GM23338 (cell line): Measurements from ENCODE around the gene MAN1C1. TPM values are rescaled to one million over a fixed set of nuclear protein-coding genes. Genes with fewer than 3 reads are reported as not detected.

Experiments
- ATAC-seq: fragments of 200-7000 bp; cut with Tn5 transposase; 3 replicates; pipeline ENCODE4 v1.9.1; 2020
- DNase-seq: peaks from one replicate; pipeline ENCODE4 v3.0.0-alpha.2; 2015; ENCODE audit warnings: low spot score
- H2AFZ ChIP-seq: fragments of 200-600 bp; sonication (generic); 2 replicates; pipeline ENCODE4 v1.8.0; 2016; ENCODE audit warnings: antibody characterized with exemption, mild to moderate bottlenecking, moderate library complexity
- H3F3A ChIP-seq: fragments of 200-600 bp; sonication (generic); replicated peaks from 2 replicates; pipeline ENCODE4 v1.8.0; 2017; ENCODE audit warnings: antibody characterized with exemption, mixed run types, low read depth
- H3K27ac ChIP-seq: fragments of 200-600 bp; sonication (generic); 2 replicates; pipeline ENCODE4 v1.6.1; 2016; ENCODE audit warnings: low read depth
- H3K27me3 ChIP-seq: fragments of 200-600 bp; sonication (generic); 2 replicates; pipeline ENCODE4 v1.8.0; 2016; ENCODE audit warnings: mild to moderate bottlenecking, mixed run types, moderate library complexity; ENCODE audit not compliant: insufficient read depth
- H3K36me3 ChIP-seq: fragments of 200-600 bp; sonication (generic); 2 replicates; pipeline ENCODE4 v1.8.0; 2016; ENCODE audit warnings: mild to moderate bottlenecking; ENCODE audit not compliant: insufficient read depth
- H3K4me1 ChIP-seq: fragments of 200-600 bp; sonication (generic); 2 replicates; pipeline ENCODE4 v1.8.0; 2016; ENCODE audit warnings: mild to moderate bottlenecking, moderate library complexity; ENCODE audit not compliant: insufficient read depth
- H3K4me2 ChIP-seq: fragments of 200-600 bp; sonication (generic); 2 replicates; pipeline ENCODE4 v1.7.1; 2017; ENCODE audit warnings: mixed run types
- H3K4me3 ChIP-seq: fragments of 200-600 bp; sonication (generic); 2 replicates; pipeline ENCODE4 v1.6.1; 2016; ENCODE audit warnings: mixed run types
- H3K79me2 ChIP-seq: fragments of 200-600 bp; sonication (generic); replicated peaks from 2 replicates; pipeline ENCODE4 v1.8.0; 2017; ENCODE audit warnings: mild to moderate bottlenecking; ENCODE audit not compliant: insufficient read depth
- H3K9me2 ChIP-seq: fragments of 200-600 bp; sonication (generic); 2 replicates; pipeline ENCODE4 v1.8.0; 2017; ENCODE audit not compliant: insufficient read depth
- H4K20me1 ChIP-seq: fragments of 200-600 bp; sonication (generic); replicated peaks from 2 replicates; pipeline ENCODE4 v1.8.0; 2017; ENCODE audit warnings: mild to moderate bottlenecking; ENCODE audit not compliant: insufficient read depth
- H3K27ac Mint-ChIP-seq: 2 replicates; pipeline ENCODE4 v1.8.0; 2020; ENCODE audit warnings: inconsistent platforms, mild to moderate bottlenecking, moderate library complexity, mixed read lengths
- H3K27me3 Mint-ChIP-seq: 3 replicates; pipeline ENCODE4 v1.8.0; 2022; ENCODE audit warnings: low read depth, mild to moderate bottlenecking, moderate library complexity, mixed read lengths, inconsistent platforms; ENCODE audit not compliant: insufficient read depth, poor library complexity
- H3K36me3 Mint-ChIP-seq: 3 replicates; pipeline ENCODE4 v1.8.0; 2021; ENCODE audit warnings: low read depth, mild to moderate bottlenecking, inconsistent platforms, moderate library complexity, mixed read lengths
- H3K4me1 Mint-ChIP-seq: 3 replicates; pipeline ENCODE4 v1.8.0; 2020; ENCODE audit warnings: mild to moderate bottlenecking, inconsistent platforms, mixed read lengths
- H3K4me3 Mint-ChIP-seq: 3 replicates; pipeline ENCODE4 v1.8.0; 2021; ENCODE audit warnings: moderate library complexity, mild to moderate bottlenecking, inconsistent platforms, mixed read lengths
- H3K9me3 Mint-ChIP-seq: 3 replicates; pipeline ENCODE4 v1.8.0; 2020; ENCODE audit warnings: moderate library complexity, mild to moderate bottlenecking, inconsistent platforms, mixed read lengths
- CREB1 ChIP-seq: fragments of 250-450 bp; sonication (Bioruptor Pico); IDR thresholded peaks from 2 replicates; pipeline ENCODE4 v1.5.0; 2020; ENCODE audit warnings: low read depth, mild to moderate bottlenecking, moderate library complexity
- EZH2 ChIP-seq: fragments of 200-600 bp; sonication (generic); IDR thresholded peaks from one replicate; pipeline ENCODE4 v1.8.0; 2017; ENCODE audit warnings: antibody characterized with exemption, mild to moderate bottlenecking, low read depth; ENCODE audit not compliant: unreplicated experiment
- EZH2phosphoT487 ChIP-seq: fragments of 200-600 bp; sonication (generic); IDR thresholded peaks from one replicate; pipeline ENCODE4 v1.8.1; 2018; ENCODE audit warnings: antibody characterized with exemption; ENCODE audit not compliant: unreplicated experiment
- JUNB ChIP-seq: IDR thresholded peaks from one replicate; pipeline ENCODE4 v1.6.1; 2016; ENCODE audit warnings: antibody characterized with exemption; ENCODE audit not compliant: unreplicated experiment
- NANOG ChIP-seq: IDR thresholded peaks from 2 replicates; pipeline ENCODE4 v1.6.1; 2016; ENCODE audit warnings: antibody characterized with exemption, borderline replicate concordance
- POLR2AphosphoS5 ChIP-seq: IDR thresholded peaks from 2 replicates; pipeline ENCODE4 v1.6.1; 2016; ENCODE audit warnings: antibody characterized with exemption, low read depth
- STAT1 ChIP-seq: IDR thresholded peaks from one replicate; pipeline ENCODE4 v1.6.1; 2016; ENCODE audit warnings: antibody characterized with exemption; ENCODE audit not compliant: unreplicated experiment
- ZNF114 ChIP-seq: fragments of 250-450 bp; sonication (Bioruptor Pico); IDR thresholded peaks from 2 replicates; pipeline ENCODE4 v1.5.0; 2020; ENCODE audit warnings: mild to moderate bottlenecking, moderate library complexity
- ZNF331 ChIP-seq: fragments of 250-450 bp; sonication (Bioruptor Pico); IDR thresholded peaks from 2 replicates; pipeline ENCODE4 v1.5.0; 2020; ENCODE audit warnings: low read depth, mild to moderate bottlenecking, moderate library complexity
- polyA plus RNA-seq: library from polyadenylated mRNA; unstranded; fragments of >200 nt; fragmentation: Nextera tagmentation; extraction: Ambion mirVana; gene quantifications from 2 replicates; pipeline ENCODE4 v1.2.1, GENCODE V29; 2016
- total RNA-seq: library from RNA; depleted of rRNA; stranded (reverse); fragments of >200 nt; shearing (Covaris generic); gene quantifications from 2 replicates; pipeline ENCODE4 v1.2.3, GENCODE V29; 2014
- TF ChIP-seq, protein P1 (sequence below): fragments of 250-450 bp; sonication (Bioruptor Pico); IDR thresholded peaks from 2 replicates; pipeline ENCODE4 v1.5.0; 2020; ENCODE audit warnings: mild to moderate bottlenecking, moderate library complexity
- TF ChIP-seq, protein P2 (sequence below), 2 experiments: fragments of 200-600 bp in 1 of 2; sonication (generic) in 1 of 2; conservative IDR thresholded peaks; 2 replicates each; pipeline versions ENCODE4 v1.5.1 to v1.6.1; 2016 to 2017; ENCODE audit warnings: antibody characterized with exemption in 2 of 2, low read depth in 2 of 2, mild to moderate bottlenecking in 2 of 2, moderate library complexity in 1 of 2
- TF ChIP-seq, protein P3 (sequence below): IDR thresholded peaks from one replicate; pipeline ENCODE4 v1.6.1; 2018; ENCODE audit warnings: antibody characterized with exemption; ENCODE audit not compliant: unreplicated experiment
- TF ChIP-seq, protein P4 (sequence below): IDR thresholded peaks from 2 replicates; pipeline ENCODE4 v1.6.1; 2016; ENCODE audit warnings: antibody characterized with exemption

The MAN1C1 gene
- total and polyA plus RNA-seq, 2 experiments from 2014 or later: 5.4 to 13.6 TPM

DNA sequence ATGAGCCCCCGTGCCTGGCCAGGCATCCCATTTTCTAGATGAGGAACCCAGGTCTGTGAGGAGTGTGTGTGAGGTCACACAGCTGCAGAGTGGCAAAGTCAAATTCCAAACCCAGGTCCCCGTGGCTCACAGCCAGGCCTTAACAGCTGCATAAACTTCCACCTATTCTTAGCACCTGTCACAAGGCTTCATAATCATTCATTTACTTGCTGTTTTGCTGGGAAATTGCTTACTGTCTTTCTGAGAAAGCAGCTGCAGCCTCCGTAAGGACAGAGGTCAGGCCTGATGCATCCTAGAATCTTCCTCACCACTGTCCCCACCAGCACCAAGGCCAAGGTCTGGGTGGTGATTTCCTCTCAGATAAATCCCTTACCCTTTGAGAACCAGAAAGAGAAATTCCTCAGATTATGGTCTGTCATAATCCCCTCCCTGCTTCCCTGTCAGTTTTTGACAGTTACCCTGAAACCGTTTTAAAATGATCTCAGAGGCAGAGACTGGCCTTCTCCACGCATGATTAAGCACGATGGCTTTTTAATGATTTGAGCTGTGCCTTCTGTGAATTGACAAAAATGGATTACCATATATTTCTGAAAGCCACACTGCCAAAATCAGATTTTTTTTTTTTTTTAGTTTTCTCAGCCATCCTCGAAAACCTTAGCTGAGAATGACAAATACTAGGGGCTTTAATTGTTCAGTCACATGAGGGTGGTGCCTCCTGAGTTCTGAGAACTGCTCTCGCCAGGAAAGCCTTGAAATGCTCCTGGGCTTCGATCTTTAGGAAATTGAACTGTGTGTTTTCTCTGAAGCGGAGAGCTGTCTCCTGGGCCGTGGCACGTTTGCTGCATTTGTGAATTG lies 113.4 kb downstream of the MAN1C1 start:
- TF ChIP-seq ZNF114 (no peak), CREB1 (CRISPR knock-in tag) (no peak), STAT1 (no peak), EZH2phosphoT487 (no peak), EZH2 (no peak), JUNB (no peak), NANOG (no peak), POLR2AphosphoS5 (no peak), ZNF331 (CRISPR knock-in tag) (no peak)
- TF ChIP-seq, protein P1, sequence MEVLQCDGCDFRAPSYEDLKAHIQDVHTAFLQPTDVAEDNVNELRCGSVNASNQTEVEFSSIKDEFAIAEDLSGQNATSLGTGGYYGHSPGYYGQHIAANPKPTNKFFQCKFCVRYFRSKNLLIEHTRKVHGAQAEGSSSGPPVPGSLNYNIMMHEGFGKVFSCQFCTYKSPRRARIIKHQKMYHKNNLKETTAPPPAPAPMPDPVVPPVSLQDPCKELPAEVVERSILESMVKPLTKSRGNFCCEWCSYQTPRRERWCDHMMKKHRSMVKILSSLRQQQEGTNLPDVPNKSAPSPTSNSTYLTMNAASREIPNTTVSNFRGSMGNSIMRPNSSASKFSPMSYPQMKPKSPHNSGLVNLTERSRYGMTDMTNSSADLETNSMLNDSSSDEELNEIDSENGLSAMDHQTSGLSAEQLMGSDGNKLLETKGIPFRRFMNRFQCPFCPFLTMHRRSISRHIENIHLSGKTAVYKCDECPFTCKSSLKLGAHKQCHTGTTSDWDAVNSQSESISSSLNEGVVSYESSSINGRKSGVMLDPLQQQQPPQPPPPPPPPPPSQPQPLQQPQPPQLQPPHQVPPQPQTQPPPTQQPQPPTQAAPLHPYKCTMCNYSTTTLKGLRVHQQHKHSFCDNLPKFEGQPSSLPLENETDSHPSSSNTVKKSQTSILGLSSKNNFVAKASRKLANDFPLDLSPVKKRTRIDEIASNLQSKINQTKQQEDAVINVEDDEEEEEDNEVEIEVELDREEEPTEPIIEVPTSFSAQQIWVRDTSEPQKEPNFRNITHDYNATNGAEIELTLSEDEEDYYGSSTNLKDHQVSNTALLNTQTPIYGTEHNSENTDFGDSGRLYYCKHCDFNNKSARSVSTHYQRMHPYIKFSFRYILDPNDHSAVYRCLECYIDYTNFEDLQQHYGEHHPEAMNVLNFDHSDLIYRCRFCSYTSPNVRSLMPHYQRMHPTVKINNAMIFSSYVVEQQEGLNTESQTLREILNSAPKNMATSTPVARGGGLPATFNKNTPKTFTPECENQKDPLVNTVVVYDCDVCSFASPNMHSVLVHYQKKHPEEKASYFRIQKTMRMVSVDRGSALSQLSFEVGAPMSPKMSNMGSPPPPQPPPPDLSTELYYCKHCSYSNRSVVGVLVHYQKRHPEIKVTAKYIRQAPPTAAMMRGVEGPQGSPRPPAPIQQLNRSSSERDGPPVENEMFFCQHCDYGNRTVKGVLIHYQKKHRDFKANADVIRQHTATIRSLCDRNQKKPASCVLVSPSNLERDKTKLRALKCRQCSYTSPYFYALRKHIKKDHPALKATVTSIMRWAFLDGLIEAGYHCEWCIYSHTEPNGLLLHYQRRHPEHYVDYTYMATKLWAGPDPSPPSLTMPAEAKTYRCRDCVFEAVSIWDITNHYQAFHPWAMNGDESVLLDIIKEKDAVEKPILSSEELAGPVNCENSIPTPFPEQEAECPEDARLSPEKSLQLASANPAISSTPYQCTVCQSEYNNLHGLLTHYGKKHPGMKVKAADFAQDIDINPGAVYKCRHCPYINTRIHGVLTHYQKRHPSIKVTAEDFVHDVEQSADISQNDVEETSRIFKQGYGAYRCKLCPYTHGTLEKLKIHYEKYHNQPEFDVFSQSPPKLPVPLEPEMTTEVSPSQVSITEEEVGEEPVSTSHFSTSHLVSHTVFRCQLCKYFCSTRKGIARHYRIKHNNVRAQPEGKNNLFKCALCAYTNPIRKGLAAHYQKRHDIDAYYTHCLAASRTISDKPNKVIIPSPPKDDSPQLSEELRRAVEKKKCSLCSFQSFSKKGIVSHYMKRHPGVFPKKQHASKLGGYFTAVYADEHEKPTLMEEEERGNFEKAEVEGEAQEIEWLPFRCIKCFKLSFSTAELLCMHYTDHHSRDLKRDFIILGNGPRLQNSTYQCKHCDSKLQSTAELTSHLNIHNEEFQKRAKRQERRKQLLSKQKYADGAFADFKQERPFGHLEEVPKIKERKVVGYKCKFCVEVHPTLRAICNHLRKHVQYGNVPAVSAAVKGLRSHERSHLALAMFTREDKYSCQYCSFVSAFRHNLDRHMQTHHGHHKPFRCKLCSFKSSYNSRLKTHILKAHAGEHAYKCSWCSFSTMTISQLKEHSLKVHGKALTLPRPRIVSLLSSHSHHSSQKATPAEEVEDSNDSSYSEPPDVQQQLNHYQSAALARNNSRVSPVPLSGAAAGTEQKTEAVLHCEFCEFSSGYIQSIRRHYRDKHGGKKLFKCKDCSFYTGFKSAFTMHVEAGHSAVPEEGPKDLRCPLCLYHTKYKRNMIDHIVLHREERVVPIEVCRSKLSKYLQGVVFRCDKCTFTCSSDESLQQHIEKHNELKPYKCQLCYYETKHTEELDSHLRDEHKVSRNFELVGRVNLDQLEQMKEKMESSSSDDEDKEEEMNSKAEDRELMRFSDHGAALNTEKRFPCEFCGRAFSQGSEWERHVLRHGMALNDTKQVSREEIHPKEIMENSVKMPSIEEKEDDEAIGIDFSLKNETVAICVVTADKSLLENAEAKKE: no peak
- TF ChIP-seq, protein P2, sequence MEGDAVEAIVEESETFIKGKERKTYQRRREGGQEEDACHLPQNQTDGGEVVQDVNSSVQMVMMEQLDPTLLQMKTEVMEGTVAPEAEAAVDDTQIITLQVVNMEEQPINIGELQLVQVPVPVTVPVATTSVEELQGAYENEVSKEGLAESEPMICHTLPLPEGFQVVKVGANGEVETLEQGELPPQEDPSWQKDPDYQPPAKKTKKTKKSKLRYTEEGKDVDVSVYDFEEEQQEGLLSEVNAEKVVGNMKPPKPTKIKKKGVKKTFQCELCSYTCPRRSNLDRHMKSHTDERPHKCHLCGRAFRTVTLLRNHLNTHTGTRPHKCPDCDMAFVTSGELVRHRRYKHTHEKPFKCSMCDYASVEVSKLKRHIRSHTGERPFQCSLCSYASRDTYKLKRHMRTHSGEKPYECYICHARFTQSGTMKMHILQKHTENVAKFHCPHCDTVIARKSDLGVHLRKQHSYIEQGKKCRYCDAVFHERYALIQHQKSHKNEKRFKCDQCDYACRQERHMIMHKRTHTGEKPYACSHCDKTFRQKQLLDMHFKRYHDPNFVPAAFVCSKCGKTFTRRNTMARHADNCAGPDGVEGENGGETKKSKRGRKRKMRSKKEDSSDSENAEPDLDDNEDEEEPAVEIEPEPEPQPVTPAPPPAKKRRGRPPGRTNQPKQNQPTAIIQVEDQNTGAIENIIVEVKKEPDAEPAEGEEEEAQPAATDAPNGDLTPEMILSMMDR (conservative IDR thresholded peaks at IDR 0.05; ENCODE audit: low read depth in 2 of 2): no peak
- TF ChIP-seq, protein P3, sequence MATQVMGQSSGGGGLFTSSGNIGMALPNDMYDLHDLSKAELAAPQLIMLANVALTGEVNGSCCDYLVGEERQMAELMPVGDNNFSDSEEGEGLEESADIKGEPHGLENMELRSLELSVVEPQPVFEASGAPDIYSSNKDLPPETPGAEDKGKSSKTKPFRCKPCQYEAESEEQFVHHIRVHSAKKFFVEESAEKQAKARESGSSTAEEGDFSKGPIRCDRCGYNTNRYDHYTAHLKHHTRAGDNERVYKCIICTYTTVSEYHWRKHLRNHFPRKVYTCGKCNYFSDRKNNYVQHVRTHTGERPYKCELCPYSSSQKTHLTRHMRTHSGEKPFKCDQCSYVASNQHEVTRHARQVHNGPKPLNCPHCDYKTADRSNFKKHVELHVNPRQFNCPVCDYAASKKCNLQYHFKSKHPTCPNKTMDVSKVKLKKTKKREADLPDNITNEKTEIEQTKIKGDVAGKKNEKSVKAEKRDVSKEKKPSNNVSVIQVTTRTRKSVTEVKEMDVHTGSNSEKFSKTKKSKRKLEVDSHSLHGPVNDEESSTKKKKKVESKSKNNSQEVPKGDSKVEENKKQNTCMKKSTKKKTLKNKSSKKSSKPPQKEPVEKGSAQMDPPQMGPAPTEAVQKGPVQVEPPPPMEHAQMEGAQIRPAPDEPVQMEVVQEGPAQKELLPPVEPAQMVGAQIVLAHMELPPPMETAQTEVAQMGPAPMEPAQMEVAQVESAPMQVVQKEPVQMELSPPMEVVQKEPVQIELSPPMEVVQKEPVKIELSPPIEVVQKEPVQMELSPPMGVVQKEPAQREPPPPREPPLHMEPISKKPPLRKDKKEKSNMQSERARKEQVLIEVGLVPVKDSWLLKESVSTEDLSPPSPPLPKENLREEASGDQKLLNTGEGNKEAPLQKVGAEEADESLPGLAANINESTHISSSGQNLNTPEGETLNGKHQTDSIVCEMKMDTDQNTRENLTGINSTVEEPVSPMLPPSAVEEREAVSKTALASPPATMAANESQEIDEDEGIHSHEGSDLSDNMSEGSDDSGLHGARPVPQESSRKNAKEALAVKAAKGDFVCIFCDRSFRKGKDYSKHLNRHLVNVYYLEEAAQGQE: no peak
- TF ChIP-seq, protein P4, sequence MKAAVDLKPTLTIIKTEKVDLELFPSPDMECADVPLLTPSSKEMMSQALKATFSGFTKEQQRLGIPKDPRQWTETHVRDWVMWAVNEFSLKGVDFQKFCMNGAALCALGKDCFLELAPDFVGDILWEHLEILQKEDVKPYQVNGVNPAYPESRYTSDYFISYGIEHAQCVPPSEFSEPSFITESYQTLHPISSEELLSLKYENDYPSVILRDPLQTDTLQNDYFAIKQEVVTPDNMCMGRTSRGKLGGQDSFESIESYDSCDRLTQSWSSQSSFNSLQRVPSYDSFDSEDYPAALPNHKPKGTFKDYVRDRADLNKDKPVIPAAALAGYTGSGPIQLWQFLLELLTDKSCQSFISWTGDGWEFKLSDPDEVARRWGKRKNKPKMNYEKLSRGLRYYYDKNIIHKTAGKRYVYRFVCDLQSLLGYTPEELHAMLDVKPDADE: no peak
- Histone ChIP-seq H3K4me2 (no peak overlapping the region), H3K9me2 (no peaks in the 10 kb centered on the region), H3K27ac (no peak overlapping the region), H3K27me3 (no peaks in the 10 kb centered on the region), H3K4me1 (peaks cover 6% of the 10 kb centered on the region), H3F3A (no peaks in the 10 kb centered on the region), H4K20me1 (no peaks in the 10 kb centered on the region), H3K4me3 (no peak overlapping the region), H3K79me2 (no peaks in the 10 kb centered on the region; the same call in 1 of the 2 replicates), H2AFZ (no peak overlapping the region), H3K36me3 (no peaks in the 10 kb centered on the region)
- DNase-seq: no peak
- Mint-ChIP-seq H3K27ac (no peak overlapping the region), H3K4me3 (no peak overlapping the region), H3K9me3 (peaks cover 3% of the 10 kb centered on the region; the same call in 1 of the 3 replicates), H3K36me3 (no peaks in the 10 kb centered on the region), H3K4me1 (peaks cover 22% of the 10 kb centered on the region), H3K27me3 (peaks cover 8% of the 10 kb centered on the region)
- ATAC-seq: no peak
